GM23338 (cell line): Measurements from ENCODE around the gene CACHD1. TPM values are rescaled to one million over a fixed set of nuclear protein-coding genes. Genes with fewer than 3 reads are reported as not detected.

ENCODE experiments used
- ATAC-seq: fragments of 200-7000 bp; cut with Tn5 transposase; 3 replicates; pipeline ENCODE4 v1.9.1; 2020
- DNase-seq: peaks from one replicate; pipeline ENCODE4 v3.0.0-alpha.2; 2015; ENCODE audit warnings: low spot score
- H2AFZ ChIP-seq: fragments of 200-600 bp; sonication (generic); 2 replicates; pipeline ENCODE4 v1.8.0; 2016; ENCODE audit warnings: antibody characterized with exemption, mild to moderate bottlenecking, moderate library complexity
- H3F3A ChIP-seq: fragments of 200-600 bp; sonication (generic); replicated peaks from 2 replicates; pipeline ENCODE4 v1.8.0; 2017; ENCODE audit warnings: antibody characterized with exemption, mixed run types, low read depth
- H3K27ac ChIP-seq: fragments of 200-600 bp; sonication (generic); 2 replicates; pipeline ENCODE4 v1.6.1; 2016; ENCODE audit warnings: low read depth
- H3K27me3 ChIP-seq: fragments of 200-600 bp; sonication (generic); 2 replicates; pipeline ENCODE4 v1.8.0; 2016; ENCODE audit warnings: mild to moderate bottlenecking, mixed run types, moderate library complexity; ENCODE audit not compliant: insufficient read depth
- H3K36me3 ChIP-seq: fragments of 200-600 bp; sonication (generic); 2 replicates; pipeline ENCODE4 v1.8.0; 2016; ENCODE audit warnings: mild to moderate bottlenecking; ENCODE audit not compliant: insufficient read depth
- H3K4me1 ChIP-seq: fragments of 200-600 bp; sonication (generic); 2 replicates; pipeline ENCODE4 v1.8.0; 2016; ENCODE audit warnings: mild to moderate bottlenecking, moderate library complexity; ENCODE audit not compliant: insufficient read depth
- H3K4me2 ChIP-seq: fragments of 200-600 bp; sonication (generic); 2 replicates; pipeline ENCODE4 v1.7.1; 2017; ENCODE audit warnings: mixed run types
- H3K4me3 ChIP-seq: fragments of 200-600 bp; sonication (generic); 2 replicates; pipeline ENCODE4 v1.6.1; 2016; ENCODE audit warnings: mixed run types
- H3K79me2 ChIP-seq: fragments of 200-600 bp; sonication (generic); replicated peaks from 2 replicates; pipeline ENCODE4 v1.8.0; 2017; ENCODE audit warnings: mild to moderate bottlenecking; ENCODE audit not compliant: insufficient read depth
- H3K9me2 ChIP-seq: fragments of 200-600 bp; sonication (generic); 2 replicates; pipeline ENCODE4 v1.8.0; 2017; ENCODE audit not compliant: insufficient read depth
- H4K20me1 ChIP-seq: fragments of 200-600 bp; sonication (generic); replicated peaks from 2 replicates; pipeline ENCODE4 v1.8.0; 2017; ENCODE audit warnings: mild to moderate bottlenecking; ENCODE audit not compliant: insufficient read depth
- H3K27ac Mint-ChIP-seq: 2 replicates; pipeline ENCODE4 v1.8.0; 2020; ENCODE audit warnings: inconsistent platforms, mild to moderate bottlenecking, moderate library complexity, mixed read lengths
- H3K27me3 Mint-ChIP-seq: 3 replicates; pipeline ENCODE4 v1.8.0; 2022; ENCODE audit warnings: low read depth, mild to moderate bottlenecking, moderate library complexity, mixed read lengths, inconsistent platforms; ENCODE audit not compliant: insufficient read depth, poor library complexity
- H3K36me3 Mint-ChIP-seq: 3 replicates; pipeline ENCODE4 v1.8.0; 2021; ENCODE audit warnings: low read depth, mild to moderate bottlenecking, inconsistent platforms, moderate library complexity, mixed read lengths
- H3K4me1 Mint-ChIP-seq: 3 replicates; pipeline ENCODE4 v1.8.0; 2020; ENCODE audit warnings: mild to moderate bottlenecking, inconsistent platforms, mixed read lengths
- H3K4me3 Mint-ChIP-seq: 3 replicates; pipeline ENCODE4 v1.8.0; 2021; ENCODE audit warnings: moderate library complexity, mild to moderate bottlenecking, inconsistent platforms, mixed read lengths
- H3K9me3 Mint-ChIP-seq: 3 replicates; pipeline ENCODE4 v1.8.0; 2020; ENCODE audit warnings: moderate library complexity, mild to moderate bottlenecking, inconsistent platforms, mixed read lengths
- EZH2phosphoT487 ChIP-seq: fragments of 200-600 bp; sonication (generic); IDR thresholded peaks from one replicate; pipeline ENCODE4 v1.8.1; 2018; ENCODE audit warnings: antibody characterized with exemption; ENCODE audit not compliant: unreplicated experiment
- JUNB ChIP-seq: IDR thresholded peaks from one replicate; pipeline ENCODE4 v1.6.1; 2016; ENCODE audit warnings: antibody characterized with exemption; ENCODE audit not compliant: unreplicated experiment
- REST ChIP-seq: IDR thresholded peaks from one replicate; pipeline ENCODE4 v1.6.1; 2018; ENCODE audit warnings: antibody characterized with exemption; ENCODE audit not compliant: unreplicated experiment
- STAT1 ChIP-seq: IDR thresholded peaks from one replicate; pipeline ENCODE4 v1.6.1; 2016; ENCODE audit warnings: antibody characterized with exemption; ENCODE audit not compliant: unreplicated experiment
- ZNF462 ChIP-seq: fragments of 250-450 bp; sonication (Bioruptor Pico); IDR thresholded peaks from 2 replicates; pipeline ENCODE4 v1.5.0; 2020; ENCODE audit warnings: mild to moderate bottlenecking, moderate library complexity
- polyA plus RNA-seq: library from polyadenylated mRNA; unstranded; fragments of >200 nt; fragmentation: Nextera tagmentation; extraction: Ambion mirVana; gene quantifications from 2 replicates; pipeline ENCODE4 v1.2.1, GENCODE V29; 2016
- total RNA-seq: library from RNA; depleted of rRNA; stranded (reverse); fragments of >200 nt; shearing (Covaris generic); gene quantifications from 2 replicates; pipeline ENCODE4 v1.2.3, GENCODE V29; 2014
- TF ChIP-seq, protein P1 (sequence below), 2 experiments: fragments of 200-600 bp in 1 of 2; sonication (generic) in 1 of 2; conservative IDR thresholded peaks; 2 replicates each; pipeline versions ENCODE4 v1.5.1 to v1.6.1; 2016 to 2017; ENCODE audit warnings: antibody characterized with exemption in 2 of 2, low read depth in 2 of 2, mild to moderate bottlenecking in 2 of 2, moderate library complexity in 1 of 2

CACHD1 gene
- total and polyA plus RNA-seq, 2 experiments from 2014 or later = 12.6 to 43.7 TPM

- Mint-ChIP-seq H3K4me1 (peaks cover 20% of the 10 kb centered on the region), H3K4me3 (no peak overlapping the region), H3K27me3 (no peaks in the 10 kb centered on the region), H3K36me3 (peaks cover 35% of the 10 kb centered on the region), H3K9me3 (no peaks in the 10 kb centered on the region; the same call in 2 of the 3 replicates), H3K27ac (no peak overlapping the region)
- peaks cover 4% of the 10 kb centered on the region for H3K36me3 ChIP-seq
- no peaks in the 10 kb centered on the region for H3K79me2 ChIP-seq
- 0 out of 2 replicates have a peak overlapping the region, but pooled peaks have one; percentile 10 for H3K27ac ChIP-seq
- peaks cover 27% of the 10 kb centered on the region for H3K4me1 ChIP-seq
- H3F3A ChIP-seq = no peaks in the 10 kb centered on the region
- H3K4me2 ChIP-seq = no peak overlapping the region
- H3K27me3 ChIP-seq = no peaks in the 10 kb centered on the region
- no peaks in the 10 kb centered on the region for H3K9me2 ChIP-seq
- no peak for ATAC-seq
- DNase-seq = no peak
- H3K4me3 ChIP-seq = no peak overlapping the region
- no peak for TF ChIP-seq ZNF462 (CRISPR knock-in tag)
- no peaks in the 10 kb centered on the region for H4K20me1 ChIP-seq
- no peak overlapping the region for H2AFZ ChIP-seq
Observed at GRCh38 chr1:64692911-64693310, 223.0 kb downstream of the CACHD1 start.

DNA sequence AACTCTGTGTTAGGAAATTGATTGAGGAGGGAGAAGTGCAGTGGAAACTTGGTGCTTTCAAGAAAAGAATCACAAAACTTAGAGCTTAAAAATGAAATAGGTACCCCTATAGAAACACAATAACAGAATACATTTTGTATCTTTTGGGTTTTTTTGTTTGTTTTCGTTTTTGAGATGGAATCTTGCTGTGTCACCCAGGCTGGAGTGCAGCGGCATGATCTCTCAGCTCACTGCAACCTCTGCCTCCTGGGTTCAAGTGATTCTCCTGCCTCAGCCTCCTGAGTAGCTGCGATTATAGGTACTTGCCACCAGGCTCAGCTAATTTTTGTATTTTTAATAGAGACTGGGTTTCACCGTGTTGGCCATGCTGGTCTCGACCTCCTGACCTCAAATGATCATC, 223.5 kb downstream of the CACHD1 start:
- Histone ChIP-seq H3K9me2 (no peaks in the 10 kb centered on the region), H3K79me2 (no peaks in the 10 kb centered on the region), H3K4me2 (no peak overlapping the region), H3K4me1 (peaks cover 27% of the 10 kb centered on the region), H2AFZ (no peak overlapping the region), H3F3A (no peaks in the 10 kb centered on the region), H4K20me1 (no peaks in the 10 kb centered on the region), H3K27me3 (no peaks in the 10 kb centered on the region), H3K27ac (0 out of 2 replicates have a peak overlapping the region, but pooled peaks have one; percentile 10), H3K4me3 (no peak overlapping the region), H3K36me3 (peaks cover 4% of the 10 kb centered on the region)
- DNase-seq = no peak
- Mint-ChIP-seq H3K27ac (peak overlapping the region; percentile 56; the same call in 1 of the 2 replicates), H3K27me3 (no peaks in the 10 kb centered on the region), H3K9me3 (no peaks in the 10 kb centered on the region; the same call in 2 of the 3 replicates), H3K4me3 (no peak overlapping the region), H3K36me3 (peaks cover 33% of the 10 kb centered on the region), H3K4me1 (peaks cover 20% of the 10 kb centered on the region)
- no peak for ATAC-seq
- no peak for TF ChIP-seq EZH2phosphoT487
- TF ChIP-seq, protein P1, sequence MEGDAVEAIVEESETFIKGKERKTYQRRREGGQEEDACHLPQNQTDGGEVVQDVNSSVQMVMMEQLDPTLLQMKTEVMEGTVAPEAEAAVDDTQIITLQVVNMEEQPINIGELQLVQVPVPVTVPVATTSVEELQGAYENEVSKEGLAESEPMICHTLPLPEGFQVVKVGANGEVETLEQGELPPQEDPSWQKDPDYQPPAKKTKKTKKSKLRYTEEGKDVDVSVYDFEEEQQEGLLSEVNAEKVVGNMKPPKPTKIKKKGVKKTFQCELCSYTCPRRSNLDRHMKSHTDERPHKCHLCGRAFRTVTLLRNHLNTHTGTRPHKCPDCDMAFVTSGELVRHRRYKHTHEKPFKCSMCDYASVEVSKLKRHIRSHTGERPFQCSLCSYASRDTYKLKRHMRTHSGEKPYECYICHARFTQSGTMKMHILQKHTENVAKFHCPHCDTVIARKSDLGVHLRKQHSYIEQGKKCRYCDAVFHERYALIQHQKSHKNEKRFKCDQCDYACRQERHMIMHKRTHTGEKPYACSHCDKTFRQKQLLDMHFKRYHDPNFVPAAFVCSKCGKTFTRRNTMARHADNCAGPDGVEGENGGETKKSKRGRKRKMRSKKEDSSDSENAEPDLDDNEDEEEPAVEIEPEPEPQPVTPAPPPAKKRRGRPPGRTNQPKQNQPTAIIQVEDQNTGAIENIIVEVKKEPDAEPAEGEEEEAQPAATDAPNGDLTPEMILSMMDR (conservative IDR thresholded peaks at IDR 0.05; ENCODE audit: low read depth in 2 of 2) = no peak
- no peak for TF ChIP-seq JUNB
- TF ChIP-seq STAT1 = no peak
- no peak for TF ChIP-seq REST
